ENCODE measurements around the gene C3.
"Not testable (repeated sequence)": the region's sequence is repeated elsewhere in the genome, so short reads cannot be mapped to it uniquely, and the experiment has no call there.

C3 gene

DNA sequence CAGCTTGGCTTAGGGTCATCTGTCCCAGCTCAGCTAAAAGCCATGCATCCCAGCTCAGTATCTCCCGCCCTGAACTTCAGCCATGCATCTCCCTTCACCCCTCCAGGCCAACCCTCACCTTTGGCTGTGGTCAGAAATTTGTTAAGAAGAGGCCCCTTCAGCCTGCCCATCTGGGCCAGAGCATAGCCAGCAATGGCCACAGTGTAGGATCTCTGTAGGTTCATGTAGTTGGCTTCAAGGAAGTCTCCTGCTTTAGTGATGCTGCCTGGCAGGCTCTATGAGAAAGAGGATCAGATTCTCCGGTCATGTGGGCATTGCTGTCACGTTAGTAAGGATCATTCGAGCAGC is 33.8 kb downstream of the C3 start:
- DNase-seq: no peak

DNA sequence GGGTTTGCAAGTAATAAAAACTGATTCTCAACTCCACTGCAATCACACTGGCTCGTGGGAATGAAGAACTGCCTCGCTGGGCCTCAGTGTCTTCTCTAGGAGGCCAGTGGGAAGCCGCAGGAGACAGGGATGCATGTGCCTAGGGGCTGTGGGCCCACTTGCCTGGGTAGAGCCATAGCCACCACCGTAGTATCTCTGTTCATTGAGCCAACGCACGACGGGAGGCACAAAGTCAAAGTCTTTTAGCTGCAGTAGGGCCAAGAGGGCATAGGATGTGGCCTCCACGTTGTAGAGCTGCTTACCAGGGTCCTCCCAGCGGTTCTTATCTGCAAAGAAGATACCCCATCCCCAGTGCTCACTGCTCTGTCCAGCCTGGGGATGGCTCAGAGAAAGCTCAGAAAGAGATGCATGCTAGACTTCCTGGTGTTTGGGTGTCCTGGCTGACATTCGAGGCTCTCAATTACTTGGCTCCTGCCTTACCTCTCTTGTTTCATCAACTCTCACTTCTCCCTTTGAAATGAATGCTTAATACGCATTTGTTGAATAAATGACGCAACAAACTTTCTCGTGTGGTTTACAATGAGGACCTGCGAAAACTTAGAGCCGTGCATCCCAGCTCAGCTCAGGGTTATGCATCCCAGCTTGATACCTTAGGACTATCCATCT is 34.4 kb downstream of the C3 start:
- no peak for DNase-seq

DNA sequence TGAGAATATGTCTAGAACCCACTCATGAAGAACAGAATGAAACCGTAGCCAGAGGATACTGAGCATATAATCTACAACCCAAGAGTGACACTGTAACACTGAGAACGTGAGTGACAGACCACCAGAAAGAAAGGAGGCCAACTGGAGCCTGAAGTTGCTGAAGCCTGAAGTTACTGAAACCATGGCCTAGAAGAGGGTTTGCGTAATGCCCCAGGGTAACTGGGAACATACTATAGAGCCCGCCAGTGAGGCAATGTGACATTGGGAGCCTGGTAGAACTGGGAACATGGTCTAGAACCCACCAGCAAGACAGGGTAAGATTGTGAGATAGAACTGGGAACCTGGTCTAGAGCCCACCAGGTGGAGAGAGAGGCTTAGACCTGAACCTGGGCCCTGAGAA is 35.0 kb downstream of the C3 start:
- DNase-seq: no peak

DNA sequence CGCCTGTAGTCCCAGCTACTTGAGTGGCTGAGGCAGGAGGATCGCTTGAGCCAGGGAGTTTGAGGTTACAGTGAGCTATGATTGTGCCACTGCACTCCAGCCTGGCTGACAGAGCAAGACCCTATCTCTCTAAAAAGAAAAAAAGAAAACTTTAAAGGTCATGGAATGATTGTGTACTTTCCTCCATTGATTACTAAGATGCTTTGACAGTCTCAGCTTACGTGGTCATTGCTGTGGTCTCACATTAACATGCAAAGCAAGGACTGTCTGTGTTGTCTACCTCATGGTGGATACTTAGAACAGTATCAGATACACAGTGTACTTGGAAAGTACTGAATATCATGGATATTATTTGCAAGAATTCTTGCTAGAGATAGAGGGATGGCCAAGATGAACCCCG is 36.5 kb downstream of the C3 start:
- no peak for DNase-seq

DNA sequence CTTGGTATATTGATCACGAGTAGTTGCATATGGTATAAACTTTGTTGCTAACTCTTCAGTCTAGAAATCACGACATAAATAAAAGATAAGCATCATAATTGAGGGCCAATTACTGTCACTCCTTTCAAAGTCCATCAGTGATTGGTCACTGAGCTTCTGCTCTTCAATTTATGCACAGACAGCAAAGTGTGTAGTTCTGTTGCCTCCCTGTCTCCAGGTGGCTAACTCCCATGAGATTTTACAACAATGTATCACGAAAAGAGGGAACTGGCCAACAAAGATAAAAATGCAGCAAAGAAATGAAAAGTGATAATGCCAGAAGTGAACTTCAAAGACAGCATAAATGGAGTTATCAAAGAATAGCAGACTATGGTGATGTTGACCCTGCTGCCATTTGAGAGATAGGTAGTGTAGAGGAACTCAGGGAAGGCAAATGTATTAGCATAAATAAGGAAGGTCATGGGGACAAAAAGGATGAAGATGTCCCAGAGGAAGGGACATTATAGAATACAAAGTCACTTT is 37.8 kb downstream of the C3 start:
- DNase-seq: no peak

DNA sequence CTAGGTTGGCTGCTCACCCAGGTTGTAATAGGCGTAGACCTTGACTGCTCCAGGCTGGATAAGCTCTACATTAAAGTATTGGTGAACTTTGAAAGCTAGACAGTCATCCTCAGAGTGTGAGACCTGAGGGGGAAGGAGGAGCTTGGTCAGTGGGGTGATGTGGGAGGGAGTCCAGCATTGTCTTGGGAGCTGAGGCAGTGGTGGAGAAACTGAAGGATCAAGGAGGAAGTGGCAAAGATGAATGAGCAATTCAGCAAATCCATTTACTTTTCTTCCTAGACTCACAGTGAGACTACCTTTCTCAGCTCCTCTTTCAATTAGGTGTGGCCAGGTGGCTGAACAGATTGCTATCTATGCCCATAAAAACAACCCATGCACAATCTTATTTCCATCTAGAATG is 40.3 kb downstream of the C3 start:
- no peak for DNase-seq

DNA sequence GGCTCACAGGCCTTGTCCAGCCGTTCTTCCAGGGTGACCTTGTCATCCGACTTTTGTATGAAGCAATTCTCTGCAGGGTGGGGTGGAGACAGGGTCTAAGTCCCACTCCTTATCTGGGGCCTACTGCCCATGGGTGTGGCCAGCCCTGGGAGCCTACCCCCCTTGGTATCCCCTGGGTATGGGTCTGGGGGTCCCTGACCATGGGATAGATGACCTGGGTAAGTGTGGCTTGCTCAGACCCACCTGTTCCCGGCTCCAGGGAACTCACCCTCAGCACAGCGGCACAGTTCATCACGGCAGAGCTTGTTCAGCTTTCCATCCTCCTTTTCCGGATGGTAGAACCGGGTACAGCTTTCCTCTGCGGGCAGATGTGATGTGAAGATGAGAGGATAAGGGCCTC is 41.3 kb downstream of the C3 start:
- no peak for DNase-seq

DNA sequence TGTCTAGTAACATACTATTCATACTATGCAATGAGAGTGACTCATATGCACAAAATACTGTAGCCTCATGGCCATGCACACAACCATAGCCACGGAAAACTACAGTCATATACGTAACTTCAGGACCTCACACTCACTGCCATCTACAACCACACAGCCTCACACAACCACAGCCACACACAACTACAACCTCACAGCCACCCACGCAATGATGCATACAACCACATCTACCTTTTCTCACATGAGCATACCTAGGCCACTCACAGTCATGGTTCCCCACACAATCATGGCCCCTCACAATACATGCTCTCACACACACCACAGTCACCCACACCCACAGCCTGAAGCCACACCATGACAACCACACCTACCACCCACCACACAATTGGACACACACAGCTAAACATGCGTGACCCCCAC is 41.8 kb downstream of the C3 start:
- DNase-seq: no peak

DNA sequence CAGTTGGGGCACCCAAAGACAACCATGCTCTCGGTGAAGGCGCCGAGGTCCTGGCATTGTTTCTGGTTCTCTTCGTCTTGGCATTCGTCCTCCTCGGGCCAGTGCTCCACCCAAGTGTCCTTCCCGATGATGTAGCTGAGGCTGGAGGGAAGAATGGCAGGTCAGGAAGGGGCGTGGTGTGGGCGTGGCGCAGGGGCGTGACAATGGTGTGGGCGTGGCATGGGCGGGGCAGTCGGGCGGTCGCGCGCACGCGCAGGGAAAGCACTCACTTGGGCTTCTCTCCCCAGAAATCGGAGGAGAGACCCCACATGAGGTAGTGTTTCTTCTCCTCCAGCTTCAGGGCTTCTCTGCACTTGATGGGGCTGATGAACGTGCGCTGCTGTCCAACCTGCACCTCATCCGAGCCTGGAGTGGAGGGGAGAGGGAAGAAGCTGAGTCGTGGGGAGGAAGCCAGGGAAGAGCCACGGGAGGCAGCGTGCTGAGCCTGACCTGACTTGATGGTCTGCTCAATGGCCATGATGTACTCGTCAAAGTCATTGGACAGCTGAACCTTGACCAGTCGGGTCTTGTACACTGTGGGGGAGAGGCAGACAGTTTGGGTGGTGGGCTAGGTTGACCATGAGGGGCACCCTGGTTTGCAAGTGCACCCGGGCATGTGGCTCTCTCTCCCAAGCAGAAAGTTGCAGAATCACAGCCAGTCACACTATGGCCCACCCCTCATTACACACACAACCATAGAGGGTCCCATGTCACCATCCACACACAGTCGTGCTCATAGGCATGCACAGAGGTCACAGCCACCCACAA is 42.4 kb downstream of the C3 start:
- DNase-seq: peak; percentile 16

DNA sequence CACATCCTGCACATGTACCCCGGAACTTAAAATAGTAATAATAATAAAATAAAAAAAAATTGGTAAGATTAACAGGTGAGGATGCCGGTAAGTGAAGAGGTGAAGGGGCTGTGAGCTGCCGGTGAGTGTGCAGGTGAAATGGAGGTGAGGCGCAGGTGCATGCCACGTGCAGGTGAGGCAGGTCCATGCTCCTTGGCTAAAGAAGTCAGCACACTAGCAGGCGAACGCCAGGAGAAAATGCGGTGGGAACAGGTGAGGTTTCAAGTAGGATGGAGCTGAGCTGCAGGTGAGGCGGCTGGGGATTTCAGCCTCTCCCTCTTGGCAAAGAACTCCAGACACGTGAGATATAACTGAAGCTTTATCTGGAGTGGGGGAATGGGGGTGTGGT is 43.0 kb downstream of the C3 start:
- DNase-seq: no peak

DNA sequence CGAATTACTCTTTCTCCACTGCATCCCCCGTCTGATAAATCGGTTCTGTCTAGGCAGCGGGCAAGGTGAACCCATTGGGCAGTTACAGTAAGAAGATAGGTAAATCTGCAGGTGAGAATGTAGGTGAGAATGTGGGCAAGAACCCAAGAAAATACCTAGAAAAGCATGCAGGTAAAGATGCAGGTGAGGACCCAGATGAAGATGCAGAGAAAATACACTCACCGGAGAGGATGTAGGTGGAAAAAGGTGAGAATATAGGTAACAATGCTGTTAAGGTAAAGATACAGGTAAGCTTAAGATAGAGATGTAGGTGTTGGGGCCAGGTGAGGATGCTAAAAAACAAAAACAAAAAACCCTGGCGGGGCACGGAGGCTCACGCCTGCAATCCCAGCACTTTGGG is 44.2 kb downstream of the C3 start:
- no peak for DNase-seq

DNA sequence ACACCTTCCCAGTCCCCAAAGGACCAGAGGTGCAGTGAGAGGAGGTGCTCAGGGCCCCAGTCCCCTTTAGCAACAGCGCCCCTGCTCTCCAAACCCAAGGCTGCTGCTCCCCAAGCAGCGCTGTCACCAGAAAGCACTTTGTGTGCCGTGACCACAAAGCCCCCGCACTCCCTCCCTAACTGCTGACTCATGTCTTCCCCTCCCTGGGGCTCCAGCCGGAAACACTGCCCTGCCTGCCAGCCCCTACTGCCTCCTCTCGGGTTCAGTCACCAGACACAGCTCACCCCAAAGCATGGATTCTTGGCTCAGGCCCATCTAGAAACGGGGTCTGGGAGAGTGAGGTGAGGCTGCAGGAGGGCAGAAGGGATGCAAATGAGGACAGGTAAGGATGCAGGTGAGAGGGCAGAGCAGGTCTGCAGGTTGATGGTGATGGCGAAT is 45.6 kb downstream of the C3 start:
- DNase-seq: peak; percentile 74

DNA sequence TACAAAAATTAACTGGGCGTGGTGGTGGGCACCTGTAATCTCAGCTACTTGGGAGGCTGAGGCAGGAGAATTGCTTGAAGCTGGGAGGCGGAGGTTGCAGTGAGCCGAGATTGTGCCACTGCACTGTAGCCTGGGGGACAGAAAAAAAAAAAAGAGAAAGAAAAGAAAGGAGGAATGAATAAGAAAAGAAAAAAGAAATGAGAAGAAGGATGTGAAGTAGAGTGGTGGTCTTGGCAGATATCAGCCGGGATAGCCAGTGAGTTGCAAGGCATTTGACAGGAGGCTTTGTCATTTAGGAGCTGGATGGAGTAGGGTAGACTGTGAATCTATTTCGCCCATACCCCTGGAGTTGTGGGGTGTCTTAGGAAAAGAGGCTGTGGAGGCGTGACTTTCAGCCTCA is 46.0 kb downstream of the C3 start:
- DNase-seq: not testable (repeated sequence)

DNA sequence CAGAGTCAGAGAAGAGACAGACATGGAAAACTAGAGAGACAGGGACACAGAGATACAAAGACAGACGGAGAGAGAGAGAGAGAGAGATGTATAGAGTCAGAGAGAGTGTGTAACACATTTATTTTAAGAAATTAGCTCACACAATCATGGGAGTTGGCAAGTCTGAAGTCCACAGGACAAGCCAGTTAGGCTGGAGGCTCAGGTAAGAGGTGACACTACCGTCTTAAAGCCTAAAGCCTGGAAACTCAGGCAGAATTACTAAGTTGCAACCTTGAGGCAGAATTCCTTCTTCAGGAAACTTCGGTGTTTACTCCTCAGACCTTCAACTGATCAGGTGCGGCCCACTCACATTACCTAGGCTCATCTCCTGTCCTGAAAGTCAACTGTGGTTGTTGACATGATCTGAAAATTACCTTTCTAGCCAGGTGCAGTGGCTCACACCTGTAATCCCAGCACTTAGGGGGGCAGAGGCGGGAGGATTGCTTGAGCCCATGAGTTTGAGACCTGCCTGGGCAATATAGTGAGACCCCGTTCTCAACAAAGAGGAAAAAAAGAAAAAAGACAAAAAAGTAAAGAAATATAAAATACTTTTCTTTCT is 47.7 kb downstream of the C3 start:
- no peak for DNase-seq

DNA sequence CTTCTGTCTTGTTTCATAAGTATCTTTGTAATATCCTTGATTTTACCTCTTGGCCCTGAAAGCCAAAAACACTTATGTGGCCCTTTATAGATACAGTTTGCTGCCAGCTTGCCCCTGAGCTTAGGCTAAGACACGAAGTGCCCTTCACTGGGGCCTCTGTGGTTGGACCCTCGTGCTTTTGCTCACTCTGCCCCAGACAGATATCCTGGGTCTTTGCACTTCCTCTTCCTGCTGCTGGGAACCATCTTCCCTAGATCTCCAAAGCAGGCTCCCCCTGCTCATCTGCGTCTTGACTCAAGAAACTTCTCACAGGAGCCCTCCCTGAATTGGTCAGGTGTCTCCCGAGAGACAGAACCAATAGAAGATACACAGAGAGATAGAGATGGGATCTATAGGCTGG is 48.5 kb downstream of the C3 start:
- no peak for DNase-seq

DNA sequence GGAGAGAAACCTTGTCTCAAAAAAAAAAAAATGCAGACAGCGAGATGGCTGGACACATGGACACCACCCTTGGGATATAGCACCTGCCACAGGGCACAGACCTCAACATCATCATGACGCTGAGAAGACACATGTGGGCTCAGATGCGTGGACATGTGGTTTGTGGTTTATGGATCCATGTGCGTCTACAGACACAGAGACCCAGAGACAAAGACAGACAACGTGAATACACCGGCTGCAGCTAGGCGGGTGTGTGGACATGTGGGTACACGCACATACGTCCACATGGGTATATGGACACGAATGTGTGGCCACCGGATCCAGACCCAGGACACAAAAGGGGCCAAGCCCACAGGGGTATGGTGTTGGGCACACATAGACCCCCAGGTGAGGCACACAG is 51.8 kb downstream of the C3 start:
- DNase-seq: no peak

DNA sequence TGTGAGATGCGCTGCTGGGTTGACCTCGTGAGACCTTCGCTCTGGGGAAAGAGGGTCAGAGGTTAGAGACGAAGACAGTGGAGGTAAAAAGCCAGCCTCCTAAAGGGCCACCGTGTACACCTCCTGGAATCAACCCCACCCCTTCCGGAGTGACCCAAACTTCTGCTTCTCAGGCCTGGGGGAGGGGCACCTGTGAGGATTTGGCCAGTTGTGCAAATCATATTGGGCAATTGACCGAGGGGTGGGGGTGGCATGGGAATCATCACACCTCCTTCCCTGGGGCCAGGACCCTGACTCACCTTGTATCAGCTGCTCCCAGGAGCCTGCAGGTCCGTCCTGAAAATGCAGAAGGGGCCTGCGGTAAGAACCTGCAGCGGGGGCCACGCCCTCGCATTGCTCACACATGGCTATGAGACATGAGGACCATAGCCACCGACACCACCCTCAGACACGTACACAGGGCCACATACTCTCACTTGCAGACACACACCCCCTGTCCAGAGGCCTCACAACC is 53.3 kb downstream of the C3 start:
- DNase-seq: peak; percentile 23

DNA sequence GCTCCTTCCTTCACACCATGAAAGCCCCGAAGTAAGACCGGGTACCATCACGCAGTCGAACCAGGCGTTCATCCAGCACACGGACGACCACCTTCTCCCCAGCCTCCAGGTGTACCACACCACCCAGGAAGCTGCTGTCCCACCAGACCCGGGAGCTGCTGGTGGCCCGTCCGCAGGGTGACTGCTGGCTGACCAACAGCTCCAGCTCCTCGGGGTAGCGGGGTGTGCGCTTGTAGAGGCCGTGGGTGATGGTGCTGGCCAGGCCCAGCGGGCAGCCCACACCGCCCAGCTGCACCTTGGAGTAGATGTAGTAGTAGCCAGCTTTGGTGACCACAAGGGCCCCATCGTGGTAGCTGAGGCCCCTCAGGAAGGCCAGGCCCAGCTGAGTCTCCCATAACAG is 55.5 kb downstream of the C3 start:
- DNase-seq: no peak

DNA sequence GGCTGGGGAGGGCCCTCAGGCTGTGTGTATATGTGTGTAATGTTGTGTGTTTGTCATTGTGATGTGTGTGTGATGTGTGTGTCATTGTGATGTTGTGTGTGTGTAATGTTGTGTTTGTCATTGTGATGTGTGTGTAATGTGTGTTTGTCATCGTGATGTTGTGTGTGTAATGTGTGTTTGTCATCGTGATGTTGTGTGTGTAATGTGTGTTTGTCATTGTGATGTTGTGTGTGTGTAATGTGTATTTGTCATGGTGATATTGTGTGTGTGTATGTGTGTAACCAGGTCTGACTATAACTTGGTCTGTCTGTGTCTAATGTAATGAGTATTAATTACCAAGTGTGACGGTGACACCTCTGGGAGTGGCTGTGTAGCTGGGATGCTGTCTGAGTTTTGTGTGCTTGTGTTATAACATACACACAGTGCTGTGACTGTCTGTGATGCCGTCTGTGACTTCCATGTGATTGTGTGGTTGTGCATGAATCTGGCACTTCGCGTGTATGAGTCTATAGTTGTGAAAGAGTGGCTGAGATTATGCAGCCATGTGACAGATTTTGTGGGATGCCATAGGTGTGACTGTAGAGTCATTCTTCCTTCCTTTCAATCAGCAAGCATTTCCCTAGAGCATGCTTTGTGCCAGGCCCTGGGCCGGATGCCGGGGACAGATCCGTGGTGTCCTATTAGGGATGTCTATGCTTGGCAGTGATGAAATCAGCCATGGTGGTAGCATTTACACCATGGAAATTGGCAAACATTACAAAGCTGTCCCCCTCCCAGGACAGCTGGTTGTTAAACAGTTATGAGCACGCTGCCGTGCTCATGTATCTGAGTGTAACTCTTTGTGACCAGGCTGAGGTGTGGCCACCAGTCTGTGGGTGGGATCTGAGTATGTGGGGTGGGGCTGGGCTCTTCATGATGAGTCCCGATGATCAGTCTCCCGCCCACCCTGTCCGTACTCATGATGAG is 56.9 kb downstream of the C3 start:
- peak; percentile 25 for DNase-seq

DNA sequence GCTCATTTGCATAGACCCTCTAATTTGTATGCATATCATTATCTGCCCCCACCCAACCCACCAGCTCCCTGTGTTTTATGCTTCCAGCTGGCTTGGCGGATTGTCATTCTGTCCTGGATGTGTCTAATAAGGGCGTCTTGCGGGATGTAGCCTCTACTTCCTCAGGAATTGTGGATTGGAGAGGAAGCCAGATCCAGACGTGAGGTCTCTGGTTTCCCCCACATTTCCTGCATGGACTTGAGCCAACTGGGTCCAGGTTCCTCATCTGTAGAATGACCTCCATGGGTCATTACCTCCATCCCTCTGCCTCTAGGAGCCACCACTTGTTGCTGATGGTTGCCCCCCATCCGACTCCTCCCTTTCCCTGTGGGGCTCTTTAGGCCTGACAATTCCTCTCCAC is 57.7 kb downstream of the C3 start:
- no peak for DNase-seq

DNA sequence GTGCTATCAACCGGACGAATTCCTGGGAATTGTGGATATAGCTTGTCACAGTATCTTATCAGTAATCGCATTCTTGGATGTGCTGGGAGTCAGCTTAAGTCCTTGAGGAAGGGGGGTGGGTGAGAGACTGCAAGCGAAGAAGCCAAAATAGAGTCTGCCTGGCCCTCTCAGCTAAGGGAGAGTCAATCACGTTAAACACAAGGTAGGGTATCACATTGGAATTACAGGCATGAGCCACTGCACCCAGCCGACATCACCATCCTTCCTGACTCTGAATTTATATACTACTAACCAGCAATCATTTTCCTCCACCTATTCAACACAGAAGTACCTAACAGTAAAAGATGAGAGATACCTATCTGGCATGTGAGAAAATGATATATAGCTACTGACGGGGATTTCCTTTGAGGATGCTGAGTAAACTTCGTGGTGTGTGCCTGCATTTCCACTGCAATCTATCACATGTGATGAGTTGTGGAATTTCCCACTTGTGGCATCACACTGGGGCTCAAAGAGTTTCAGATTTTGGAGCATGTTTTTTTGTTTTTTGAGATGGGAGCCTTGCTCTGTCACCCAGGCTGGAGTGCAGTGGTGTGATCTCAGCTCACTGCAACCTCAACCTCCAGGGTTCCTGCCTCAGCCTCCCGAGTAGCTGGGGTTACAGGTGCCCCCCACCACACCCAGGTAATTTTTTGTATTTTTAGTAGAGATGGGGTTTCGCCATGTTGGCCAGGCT is 58.8 kb downstream of the C3 start:
- DNase-seq: peak; percentile 49

DNA sequence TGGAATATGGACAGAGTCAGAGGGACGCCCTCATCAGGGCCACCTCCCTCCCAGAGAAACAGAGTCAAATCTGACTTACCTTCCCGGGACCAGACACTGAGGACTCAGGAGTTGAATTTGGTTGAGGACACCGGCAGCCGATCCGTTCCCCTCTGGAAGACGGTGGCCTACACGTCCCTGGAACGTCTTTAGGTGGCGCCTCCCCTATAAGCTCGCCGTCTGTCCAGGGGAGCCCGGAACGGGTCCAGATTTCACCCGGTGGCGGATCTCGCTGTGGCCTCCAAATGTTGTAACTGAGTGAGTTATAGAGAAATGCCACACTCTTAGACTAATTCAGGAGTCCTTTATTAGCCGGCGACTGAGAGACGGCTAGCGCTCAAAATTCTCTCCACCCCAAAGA is 59.5 kb downstream of the C3 start:
- DNase-seq: no peak

Data from effector CD4-positive, alpha-beta T cell (primary cell).